ENCODE results near the gene SMAP2.
"Not testable (repeated sequence)": the region's sequence is repeated elsewhere in the genome, so short reads cannot be mapped to it uniquely, and the experiment has no call there.

SMAP2 gene

GRCh38 chr1:40373323-40374283, at the start of gene SMAP2:
TSS of gene SMAP2 (plus strand) at chr1:40373727. CDS start at chr1:40374121, 394 bp downstream.
- in situ Hi-C loops (cut with MboI; ENCODE audit: low pct_unique_long_range_greater_than_20kb, low sequenced_read_pairs) = no loop called here
- DNase-seq = peak; percentile 91

DNA sequence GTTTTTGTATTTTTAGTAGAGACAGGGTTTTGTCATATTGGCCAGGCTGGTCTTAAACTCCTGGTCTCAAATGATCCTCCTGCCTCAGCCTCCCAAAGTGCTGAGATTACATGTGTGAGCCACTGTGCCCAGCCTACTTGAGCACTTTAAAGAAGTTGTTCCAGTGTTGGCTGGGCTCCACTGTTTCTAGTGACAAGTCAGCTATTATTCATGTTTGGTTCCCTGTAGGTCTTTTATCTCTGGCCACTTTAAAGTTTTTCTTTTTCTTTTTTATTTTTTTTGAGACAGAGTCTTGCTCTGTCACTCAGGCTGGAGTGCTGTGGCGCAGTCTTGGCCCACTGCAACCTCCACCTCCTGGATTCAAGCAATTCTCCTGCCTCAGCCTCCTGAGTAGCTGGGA, 42.1 kb upstream of the SMAP2 start:
- DNase-seq; in situ Hi-C loops (cut with MboI; ENCODE audit: low pct_unique_long_range_greater_than_20kb, low sequenced_read_pairs): not testable (repeated sequence)

- DNase-seq = no peak
- in situ Hi-C loops (cut with MboI; ENCODE audit: low pct_unique_long_range_greater_than_20kb, low sequenced_read_pairs) = no loop called here
Observed at GRCh38 chr1:40332695-40333094, 40.8 kb upstream of the SMAP2 start.

DNA sequence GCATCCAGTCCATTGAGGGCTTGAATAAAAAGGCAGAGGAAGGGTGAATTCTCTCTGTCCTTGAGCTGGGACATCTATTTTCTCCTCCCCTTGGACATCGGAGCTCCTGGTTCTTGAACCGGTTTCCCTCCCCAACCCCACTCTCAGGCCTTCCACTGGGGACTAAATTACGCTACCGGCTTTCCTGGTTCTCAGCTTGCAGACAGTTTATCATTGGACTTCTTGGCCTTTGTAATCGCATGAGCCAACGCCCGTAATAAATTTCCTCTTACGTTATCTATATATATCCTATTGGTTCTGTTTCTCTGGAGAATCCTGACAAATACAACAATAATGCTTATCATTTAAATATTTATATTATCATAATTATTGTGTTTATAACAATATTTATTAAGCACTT, 36.1 kb upstream of the SMAP2 start:
- in situ Hi-C loops (cut with MboI; ENCODE audit: low pct_unique_long_range_greater_than_20kb, low sequenced_read_pairs) = no loop called here

DNA sequence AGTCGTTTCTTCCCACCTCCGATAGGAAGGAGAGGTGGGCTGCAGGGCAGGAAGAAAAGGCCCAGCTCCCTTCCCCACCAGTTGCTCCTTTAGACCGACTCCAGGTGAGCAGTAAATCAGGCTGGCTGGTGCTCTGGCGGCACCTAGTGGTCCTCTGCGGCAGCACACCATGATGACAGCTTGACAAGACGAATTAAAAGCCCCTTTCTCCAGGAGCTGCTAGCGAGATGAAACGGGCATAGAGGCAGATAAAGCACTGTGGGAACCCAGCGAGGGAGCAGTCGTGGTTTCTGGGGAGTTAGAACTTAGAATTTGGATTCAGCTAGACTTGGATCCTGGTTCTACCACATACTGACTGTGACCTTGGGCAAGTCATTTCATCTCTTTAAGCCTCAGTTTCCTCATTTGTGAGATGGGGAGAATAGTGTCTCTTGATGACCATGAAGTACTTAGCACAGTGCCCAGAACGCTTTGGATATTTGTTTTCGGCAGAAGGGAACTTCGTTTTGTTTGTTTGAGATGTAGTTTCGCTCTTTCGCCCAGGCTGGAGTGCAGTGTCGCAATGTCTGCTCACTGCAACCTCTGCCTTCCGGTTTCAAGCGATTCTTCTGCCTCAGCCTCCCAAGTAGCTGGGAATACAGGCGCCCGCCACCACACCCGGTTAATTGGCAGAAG, 34.6 kb upstream of the SMAP2 start:
- in situ Hi-C loops (cut with MboI; ENCODE audit: low pct_unique_long_range_greater_than_20kb, low sequenced_read_pairs) = no loop called here

More for the DNA sequence above, 36.1 kb upstream of the SMAP2 start:
- DNase-seq = no peak

DNA sequence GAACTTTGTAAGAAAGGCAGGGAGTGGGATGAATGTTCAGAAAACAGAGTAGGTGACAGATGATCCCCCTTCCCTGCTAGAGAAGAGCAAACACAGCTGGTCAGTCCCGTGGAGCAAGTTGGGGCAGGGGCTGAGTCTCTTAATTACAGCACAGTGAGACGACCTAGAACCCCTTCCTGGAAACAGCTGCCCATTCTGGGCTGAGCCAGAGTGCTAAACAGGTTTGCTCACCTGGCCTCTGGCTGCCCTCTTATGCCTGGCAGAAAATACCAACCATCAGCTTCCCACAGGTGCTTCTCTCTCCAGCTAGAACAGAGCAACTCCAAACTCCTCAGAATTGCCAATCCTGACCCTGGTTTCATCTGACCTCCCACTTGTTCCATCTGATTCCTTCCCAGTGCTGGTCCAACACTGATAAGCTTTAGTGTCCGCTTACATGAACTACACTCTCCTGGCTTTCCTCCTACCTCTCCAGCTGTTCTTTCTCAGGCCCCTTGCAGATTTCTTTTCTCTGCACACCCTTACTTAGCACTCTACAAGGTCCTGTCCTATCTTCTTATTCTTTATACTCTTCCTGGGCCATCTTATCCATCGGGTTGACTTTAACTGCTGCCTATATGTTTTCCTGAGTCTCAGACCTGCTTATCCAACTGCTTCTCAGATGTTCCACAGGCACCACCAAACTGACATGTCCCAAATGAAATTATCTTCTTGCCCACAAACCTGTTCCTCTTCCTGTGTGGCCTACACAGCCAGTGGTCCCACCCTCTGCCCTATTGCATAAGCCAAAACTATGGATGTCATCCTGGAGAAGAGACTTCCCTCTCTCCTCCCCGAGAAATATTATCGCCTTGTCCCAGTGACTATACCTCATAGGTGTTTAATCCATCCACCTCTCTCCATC, 33.9 kb upstream of the SMAP2 start:
- in situ Hi-C loops (cut with MboI; ENCODE audit: low pct_unique_long_range_greater_than_20kb, low sequenced_read_pairs) = no loop called here
- DNase-seq = peak; percentile 58

More for the DNA sequence above, 34.6 kb upstream of the SMAP2 start:
- DNase-seq = peak; percentile 94

DNA sequence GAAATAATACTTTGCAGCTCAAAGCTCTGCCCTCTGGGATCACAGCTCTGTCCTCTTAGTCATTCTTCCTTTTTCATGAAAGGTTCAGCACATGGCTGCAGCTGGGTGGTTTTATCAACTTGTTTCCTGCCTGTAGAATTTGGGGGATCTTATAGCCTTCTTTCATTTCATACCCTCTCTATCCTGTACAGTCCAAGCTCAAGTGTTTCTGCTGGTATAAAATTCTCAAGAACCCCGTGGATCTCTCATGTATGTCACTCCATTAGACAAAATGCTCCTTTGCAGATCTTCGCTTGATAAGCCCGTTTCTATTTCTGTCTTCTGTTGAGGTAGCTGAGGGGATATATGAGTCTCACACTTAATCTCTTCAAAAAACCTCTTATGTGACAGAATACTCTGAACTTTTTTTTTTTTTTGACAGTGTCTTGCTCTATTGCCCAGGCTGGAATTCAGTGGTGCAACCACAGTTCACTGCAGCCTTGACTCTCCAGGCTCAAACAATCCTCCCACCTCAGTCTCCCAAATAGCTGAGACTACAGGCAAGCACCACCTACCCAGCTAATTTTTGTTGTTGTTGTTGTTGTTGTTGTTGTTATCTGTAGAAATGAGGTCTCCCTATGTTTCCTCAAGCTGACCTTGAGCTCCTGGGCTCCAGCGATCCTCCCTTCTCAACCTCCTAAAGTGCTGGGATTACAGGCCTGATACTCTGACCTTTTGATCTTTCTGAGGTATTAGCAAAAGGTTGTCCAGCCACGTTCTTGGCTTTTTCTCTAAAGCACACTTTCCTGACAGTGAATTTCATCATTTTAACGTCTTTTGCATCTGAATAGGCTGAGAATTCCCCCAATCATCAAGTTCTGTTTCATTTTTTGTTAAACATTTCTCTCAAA, 31.8 kb upstream of the SMAP2 start:
- in situ Hi-C loops (cut with MboI; ENCODE audit: low pct_unique_long_range_greater_than_20kb, low sequenced_read_pairs) = no loop called here
- DNase-seq = no peak

DNA sequence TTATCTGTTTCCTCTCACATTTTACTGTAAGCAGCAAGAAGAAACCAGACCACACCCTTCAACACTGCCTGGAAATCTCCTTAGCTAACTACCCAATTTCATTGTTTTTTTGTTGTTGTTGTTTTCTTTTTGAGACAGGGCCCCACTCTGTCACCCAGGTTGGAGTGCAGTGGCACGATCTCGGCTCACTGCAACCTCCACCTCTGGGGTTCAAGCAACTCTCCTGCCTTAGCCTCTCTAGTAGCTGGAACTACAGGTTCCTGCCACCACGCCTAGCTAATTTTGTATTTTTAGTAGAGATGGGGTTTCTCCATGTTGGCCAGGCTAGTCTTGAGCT, 31.2 kb upstream of the SMAP2 start:
- in situ Hi-C loops (cut with MboI; ENCODE audit: low pct_unique_long_range_greater_than_20kb, low sequenced_read_pairs); DNase-seq: not testable (repeated sequence)

DNA sequence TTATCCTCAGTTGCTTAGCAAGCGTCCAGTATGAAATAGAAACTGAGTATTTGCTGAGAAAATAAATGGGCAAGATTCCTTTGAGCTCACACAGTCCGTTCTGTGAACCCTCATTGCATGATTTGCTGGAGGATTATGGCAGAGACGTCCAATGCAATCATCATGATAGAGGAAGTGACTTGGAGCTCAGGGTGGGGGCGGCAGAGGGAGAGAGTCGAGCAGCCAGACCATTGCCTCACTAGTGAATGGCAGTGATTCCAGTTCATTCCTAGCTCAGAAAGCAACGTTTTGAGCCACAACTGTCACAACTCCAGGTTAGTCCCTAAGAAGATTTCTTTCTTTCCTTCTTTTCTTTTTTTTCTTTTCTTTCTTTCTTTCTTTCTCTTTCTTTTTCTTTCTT, 28.9 kb upstream of the SMAP2 start:
- in situ Hi-C loops (cut with MboI; ENCODE audit: low pct_unique_long_range_greater_than_20kb, low sequenced_read_pairs) = no loop called here
- DNase-seq = peak; percentile 54

GRCh38 chr1:40350391-40350790, 23.1 kb upstream of the SMAP2 start:
- in situ Hi-C loops (cut with MboI; ENCODE audit: low pct_unique_long_range_greater_than_20kb, low sequenced_read_pairs) = no loop called here
- DNase-seq = no peak

DNA sequence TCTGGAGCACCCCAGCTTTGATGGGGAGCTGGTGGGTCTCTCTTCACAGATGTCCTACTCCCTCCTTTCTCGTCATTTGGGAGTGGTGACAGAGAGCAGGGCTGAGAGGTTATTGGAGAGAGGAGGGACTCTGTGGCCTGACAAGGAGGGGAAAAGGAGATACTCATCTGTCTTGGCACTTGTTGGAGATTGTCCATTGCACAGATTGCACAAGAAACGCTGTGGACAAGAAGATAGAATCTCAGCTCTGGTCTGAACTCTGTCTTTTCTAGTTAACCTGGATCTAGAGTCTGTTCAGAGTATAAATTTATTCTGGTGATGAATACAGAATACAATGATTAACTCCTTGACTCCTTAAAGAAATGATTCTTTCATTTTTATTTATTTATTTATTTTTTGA, 22.4 kb upstream of the SMAP2 start:
- no peak for DNase-seq
- in situ Hi-C loops (cut with MboI; ENCODE audit: low pct_unique_long_range_greater_than_20kb, low sequenced_read_pairs) = no loop called here

- DNase-seq = no peak
- in situ Hi-C loops (cut with MboI; ENCODE audit: low pct_unique_long_range_greater_than_20kb, low sequenced_read_pairs) = no loop called here
Observed at GRCh38 chr1:40352126-40352525, 21.4 kb upstream of the SMAP2 start.

- in situ Hi-C loops (cut with MboI; ENCODE audit: low pct_unique_long_range_greater_than_20kb, low sequenced_read_pairs) = no loop called here
- no peak for DNase-seq
Observed at GRCh38 chr1:40353082-40353481, 20.4 kb upstream of the SMAP2 start.

DNA sequence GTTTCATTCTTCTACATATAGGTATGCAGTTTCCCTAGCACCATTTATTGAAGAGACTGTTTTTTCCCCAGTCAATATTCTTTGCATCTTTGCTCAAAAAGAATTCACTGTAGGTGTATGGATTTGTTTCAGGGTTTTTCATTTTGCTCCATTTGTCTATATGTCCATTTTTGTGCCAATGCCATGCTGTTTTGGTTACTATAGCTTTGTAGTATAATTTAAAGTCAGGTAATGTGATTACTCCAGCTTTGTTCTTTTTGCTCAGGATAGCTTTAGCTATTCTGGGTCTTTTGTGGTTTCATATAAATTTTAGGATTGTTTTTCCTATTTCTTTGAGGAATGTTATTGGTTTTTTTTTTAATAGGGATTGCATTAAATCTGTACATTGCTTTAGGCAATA, 15.9 kb upstream of the SMAP2 start:
- in situ Hi-C loops (cut with MboI; ENCODE audit: low pct_unique_long_range_greater_than_20kb, low sequenced_read_pairs) = no loop called here
- DNase-seq = no peak

DNA sequence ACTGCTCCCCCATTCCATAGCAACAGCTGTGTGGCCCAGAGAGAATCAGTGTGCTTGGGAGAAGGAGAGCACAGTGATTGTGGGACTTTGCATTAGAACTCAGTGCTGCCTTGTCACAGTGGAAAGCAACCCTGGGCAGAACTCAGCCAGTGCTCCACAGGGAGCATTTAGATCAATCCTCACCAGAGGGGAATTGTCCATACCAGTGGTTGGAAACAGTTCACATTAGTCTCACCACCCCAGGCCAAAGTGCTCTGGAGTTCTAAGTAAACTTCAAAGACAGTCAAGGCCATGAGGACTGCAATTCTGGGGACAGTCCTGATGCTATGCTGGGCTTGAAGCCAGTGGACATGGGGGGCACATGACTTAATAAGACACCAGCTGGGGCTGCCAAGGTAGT, 12.9 kb upstream of the SMAP2 start:
- DNase-seq = no peak
- in situ Hi-C loops (cut with MboI; ENCODE audit: low pct_unique_long_range_greater_than_20kb, low sequenced_read_pairs) = no loop called here

GRCh38 chr1:40361201-40361600, 12.3 kb upstream of the SMAP2 start:
- no peak for DNase-seq

DNA sequence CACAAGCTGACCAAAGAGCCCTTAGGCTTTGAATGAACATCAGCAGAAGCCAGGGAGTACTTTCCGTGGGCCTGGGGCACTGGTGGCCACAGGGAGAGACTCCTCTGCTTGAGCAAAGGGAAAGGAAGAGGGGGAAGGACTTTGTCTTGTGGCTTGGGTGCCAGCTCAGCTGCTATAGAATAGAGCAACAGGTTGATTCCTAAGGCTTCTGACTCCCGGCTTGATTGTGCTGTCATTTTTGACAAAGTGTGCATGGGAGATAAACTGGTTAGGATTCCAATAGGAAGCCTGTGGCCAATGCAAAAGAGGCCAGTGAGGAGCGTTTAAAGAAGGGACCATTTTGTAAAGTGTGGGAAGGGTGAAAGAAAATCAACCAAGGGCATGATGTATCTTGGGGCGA, 11.9 kb upstream of the SMAP2 start:
- in situ Hi-C loops (cut with MboI; ENCODE audit: low pct_unique_long_range_greater_than_20kb, low sequenced_read_pairs) = no loop called here
- DNase-seq = no peak

More at GRCh38 chr1:40361201-40361600, 12.3 kb upstream of the SMAP2 start:
- in situ Hi-C loops (cut with MboI; ENCODE audit: low pct_unique_long_range_greater_than_20kb, low sequenced_read_pairs) = no loop called here

DNA sequence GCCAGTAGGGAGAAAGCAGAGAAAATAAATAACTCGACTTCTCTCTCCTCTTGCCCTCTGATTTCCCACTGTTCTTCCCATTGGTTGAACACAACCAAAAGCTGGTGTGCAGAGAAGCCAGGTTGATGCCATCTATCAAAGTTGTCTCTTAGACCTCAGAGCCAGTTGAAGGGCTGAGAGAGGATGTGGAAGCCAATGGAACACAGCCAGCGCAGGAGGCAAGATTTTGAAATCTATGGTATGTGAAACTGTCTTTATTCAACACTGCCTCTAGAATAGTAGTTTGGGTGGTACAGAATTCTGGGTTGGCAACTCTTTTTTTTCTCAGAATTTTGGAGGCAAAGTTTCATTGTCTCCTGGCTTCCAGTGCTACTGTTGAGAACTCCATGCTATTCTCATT, 11.3 kb upstream of the SMAP2 start:
- DNase-seq = no peak
- in situ Hi-C loops (cut with MboI; ENCODE audit: low pct_unique_long_range_greater_than_20kb, low sequenced_read_pairs) = no loop called here

- DNase-seq = no peak
Observed at GRCh38 chr1:40362699-40363098, 10.8 kb upstream of the SMAP2 start.

More at GRCh38 chr1:40362699-40363098, 10.8 kb upstream of the SMAP2 start:
- in situ Hi-C loops (cut with MboI; ENCODE audit: low pct_unique_long_range_greater_than_20kb, low sequenced_read_pairs) = no loop called here

Measured in KBM-7 (cell line).